BJ (cell line): ENCODE results near the gene RNLS. TPM values are rescaled to one million over a fixed set of nuclear protein-coding genes. Genes with fewer than 3 reads are reported as not detected.

Source experiments
- CTCF ChIA-PET: fragments of 350-600 bp; formaldehyde crosslinking; extraction: SDS; loops from one replicate; lab custom pipeline; 2021; ENCODE audit warnings: antibody characterized with exemption, inconsistent platforms; lab: Yijun Ruan, JAX
- POLR2A ChIA-PET: fragments of 300-600 bp; sonication (Branson Sonifier 250); formaldehyde crosslinking; extraction: SDS; loops from one replicate; lab custom pipeline; 2021; ENCODE audit warnings: antibody characterized with exemption; lab: Charles Lee
- DNase-seq: peaks from one replicate; pipeline ENCODE4 v3.0.0-alpha.2; 2011; ENCODE audit warnings: low read depth
- H3K27me3 ChIP-seq: 2 replicates; pipeline ENCODE4 v1.6.0; 2011; ENCODE audit warnings: low read length; ENCODE audit not compliant: control insufficient read depth, insufficient read depth
- H3K36me3 ChIP-seq: 2 replicates; pipeline ENCODE4 v1.5.1; 2011; ENCODE audit warnings: low read length; ENCODE audit not compliant: control insufficient read depth, insufficient read depth
- H3K4me3 ChIP-seq: 2 replicates; pipeline ENCODE4 v1.5.1; 2011; ENCODE audit warnings: low read depth, mild to moderate bottlenecking, control low read depth, low read length
- CTCF ChIP-seq: IDR thresholded peaks from 2 replicates; pipeline ENCODE4 v1.5.1; 2011; ENCODE audit warnings: low read depth, mild to moderate bottlenecking, control low read depth, inconsistent platforms, low read length, moderate library complexity; ENCODE audit not compliant: insufficient read depth
- polyA plus RNA-seq: library from polyadenylated mRNA; depleted of rRNA; stranded (reverse); fragments of >200 nt; gene quantifications from 2 replicates; pipeline ENCODE4 v1.2.3, GENCODE V29; 2011

RNLS gene
- polyA plus RNA-seq, 1 experiment, result 11.8 TPM

GRCh38 chr10:88317099-88317498, 266.0 kb downstream of the RNLS start:
- Histone ChIP-seq H3K36me3 (no peaks in the 10 kb centered on the region), H3K27me3 (no peaks in the 10 kb centered on the region), H3K4me3 (no peak overlapping the region)
- TF ChIP-seq CTCF, result no peak
- DNase-seq, result no peak
- POLR2A ChIA-PET, result no interaction called here
- CTCF ChIA-PET, result no interaction called here

DNA sequence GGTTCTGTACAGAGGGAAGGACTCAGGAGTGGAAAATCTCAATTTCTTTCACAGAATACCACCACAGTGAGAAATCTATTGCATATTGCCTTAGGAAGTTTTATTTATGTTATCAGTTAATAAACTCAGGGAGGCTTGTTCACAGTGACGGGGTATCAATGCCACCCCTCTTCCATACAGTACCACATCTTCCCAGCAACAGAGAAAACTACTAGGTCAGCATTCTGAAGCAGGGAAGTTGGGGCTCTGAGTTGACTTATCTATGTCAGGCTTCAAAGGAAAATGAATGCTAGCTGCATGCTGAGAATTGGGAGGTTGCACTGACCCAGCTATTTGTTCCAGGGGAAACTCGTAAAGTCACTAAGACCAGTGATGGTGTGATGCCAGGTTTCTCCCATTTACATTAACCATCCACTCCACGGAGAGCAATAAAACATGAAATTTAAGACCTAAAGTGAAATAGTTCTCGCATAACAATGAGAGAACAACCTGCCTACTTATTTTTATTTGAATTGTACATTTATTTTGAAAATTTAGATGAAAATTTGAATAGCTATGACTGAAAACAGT, 266.7 kb downstream of the RNLS start:
- POLR2A ChIA-PET, result no interaction called here
- H3K4me3 ChIP-seq, result no peak overlapping the region
- no peaks in the 10 kb centered on the region for H3K27me3 ChIP-seq
- TF ChIP-seq CTCF, result no peak
- no peak for DNase-seq
- no peaks in the 10 kb centered on the region for H3K36me3 ChIP-seq
- CTCF ChIA-PET, result interaction anchor here (0.7 kb wide), 1 partner anchor 13 kb away, joined by 3 read pairs; no protein-coding TSS in a partner anchor

DNA sequence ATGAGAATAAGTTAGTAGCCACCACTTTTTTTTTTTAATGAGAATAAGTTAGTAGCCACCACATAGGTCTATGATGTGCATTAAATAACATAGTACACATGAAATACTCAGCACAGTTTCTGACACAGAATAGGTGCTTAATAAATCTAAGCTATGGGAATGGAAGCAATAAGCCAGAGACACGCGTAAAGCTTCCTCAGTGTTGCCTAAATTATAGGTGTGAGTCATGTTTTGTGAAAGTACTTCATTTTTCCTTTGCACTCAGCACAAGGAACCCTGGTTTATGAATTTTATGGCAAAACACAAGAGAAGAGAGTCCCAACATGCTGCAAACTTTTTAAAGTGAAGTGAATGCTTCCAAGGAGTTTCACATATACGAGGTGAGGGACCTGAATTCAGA, 267.4 kb downstream of the RNLS start:
- H3K36me3 ChIP-seq, result no peaks in the 10 kb centered on the region
- no peak for DNase-seq
- CTCF ChIA-PET, result interaction anchor here (0.7 kb wide), 1 partner anchor 12 kb away, joined by 3 read pairs; no protein-coding TSS in a partner anchor
- POLR2A ChIA-PET, result no interaction called here
- H3K4me3 ChIP-seq, result no peak overlapping the region
- no peak for TF ChIP-seq CTCF
- H3K27me3 ChIP-seq, result no peaks in the 10 kb centered on the region

- Histone ChIP-seq H3K36me3 (no peaks in the 10 kb centered on the region), H3K27me3 (no peaks in the 10 kb centered on the region), H3K4me3 (no peak overlapping the region)
- no peak for TF ChIP-seq CTCF
- ChIA-PET POLR2A (no interaction called here), CTCF (no interaction called here)
- DNase-seq, result no peak
Observed at GRCh38 chr10:88314362-88314761, 268.8 kb downstream of the RNLS start.

- POLR2A ChIA-PET, result no interaction called here
- Histone ChIP-seq H3K4me3 (no peak overlapping the region), H3K36me3 (no peaks in the 10 kb centered on the region), H3K27me3 (no peaks in the 10 kb centered on the region)
- no peak for DNase-seq
- CTCF ChIA-PET, result interaction anchor here (1.0 kb wide), 1 partner anchor 10 kb away, joined by 4 read pairs; no protein-coding TSS in a partner anchor
- TF ChIP-seq CTCF, result no peak
Observed at GRCh38 chr10:88313878-88314277, 269.2 kb downstream of the RNLS start.
